Measurements from ENCODE around the gene CDKAL1.

The CDKAL1 gene

DNA sequence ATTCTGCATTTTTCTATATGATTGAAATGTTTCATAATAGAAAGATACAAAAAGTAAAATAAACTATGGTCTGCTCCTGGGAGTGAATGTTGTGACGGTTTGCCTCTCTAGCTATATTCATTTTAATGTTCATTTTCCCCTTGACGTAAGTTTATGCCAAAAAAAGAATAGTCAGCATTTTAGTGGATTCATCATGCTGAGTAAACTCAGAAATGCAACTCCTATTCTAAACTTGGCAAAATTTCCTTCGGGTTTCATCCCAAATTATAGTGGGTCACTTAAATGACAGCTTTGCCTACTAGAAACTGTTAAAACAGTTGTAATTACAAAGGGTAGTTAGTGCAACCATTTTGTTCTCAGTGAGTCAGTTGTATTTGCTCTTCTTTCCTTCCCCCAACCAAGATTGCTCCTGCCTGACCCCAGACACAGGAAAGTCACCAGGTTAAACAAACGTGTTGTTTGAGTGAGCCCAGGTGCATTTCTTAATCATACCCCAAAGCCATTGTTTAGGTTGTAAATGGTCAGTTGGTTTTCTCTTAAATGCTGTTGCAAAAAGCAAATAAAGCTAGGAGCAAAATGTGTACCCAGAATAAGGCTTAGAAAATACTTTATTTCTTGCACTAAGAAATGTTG lies 577.0 kb downstream of the CDKAL1 start:
- CTCF ChIA-PET, result no interaction called here
- DNase-seq (ENCODE audit: extremely low spot score), result no peak
- POLR2A ChIA-PET, result no interaction called here
- TF ChIP-seq LEF1 (IDR thresholded peaks at IDR 0.05; ENCODE audit: borderline replicate concordance) (no peak), FOXA1 (IDR thresholded peaks at IDR 0.05) (no peak), ZNF384 (IDR thresholded peaks at IDR 0.05) (no peak), FOXK2 (IDR thresholded peaks at IDR 0.05) (no peak), SP1 (IDR thresholded peaks at IDR 0.05) (no peak), TARDBP (IDR thresholded peaks at IDR 0.05) (no peak), SUZ12 (IDR thresholded peaks at IDR 0.05) (no peak), ARNT (IDR thresholded peaks at IDR 0.05) (no peak), CTBP1 (IDR thresholded peaks at IDR 0.05; ENCODE audit: borderline replicate concordance) (no peak), HDGF (IDR thresholded peaks at IDR 0.05; ENCODE audit: borderline replicate concordance) (no peak), L3MBTL2 (conservative IDR thresholded peaks at IDR 0.05) (no peak), ELF4 (IDR thresholded peaks at IDR 0.05) (no peak), FOXM1 (IDR thresholded peaks at IDR 0.05; ENCODE audit: borderline replicate concordance) (no peak), NFRKB (IDR thresholded peaks at IDR 0.05) (no peak), BHLHE40 (IDR thresholded peaks at IDR 0.05; ENCODE audit: borderline replicate concordance) (no peak)
- TF ChIP-seq, protein P1, sequence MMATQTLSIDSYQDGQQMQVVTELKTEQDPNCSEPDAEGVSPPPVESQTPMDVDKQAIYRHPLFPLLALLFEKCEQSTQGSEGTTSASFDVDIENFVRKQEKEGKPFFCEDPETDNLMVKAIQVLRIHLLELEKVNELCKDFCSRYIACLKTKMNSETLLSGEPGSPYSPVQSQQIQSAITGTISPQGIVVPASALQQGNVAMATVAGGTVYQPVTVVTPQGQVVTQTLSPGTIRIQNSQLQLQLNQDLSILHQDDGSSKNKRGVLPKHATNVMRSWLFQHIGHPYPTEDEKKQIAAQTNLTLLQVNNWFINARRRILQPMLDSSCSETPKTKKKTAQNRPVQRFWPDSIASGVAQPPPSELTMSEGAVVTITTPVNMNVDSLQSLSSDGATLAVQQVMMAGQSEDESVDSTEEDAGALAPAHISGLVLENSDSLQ (IDR thresholded peaks at IDR 0.05), result no peak

DNA sequence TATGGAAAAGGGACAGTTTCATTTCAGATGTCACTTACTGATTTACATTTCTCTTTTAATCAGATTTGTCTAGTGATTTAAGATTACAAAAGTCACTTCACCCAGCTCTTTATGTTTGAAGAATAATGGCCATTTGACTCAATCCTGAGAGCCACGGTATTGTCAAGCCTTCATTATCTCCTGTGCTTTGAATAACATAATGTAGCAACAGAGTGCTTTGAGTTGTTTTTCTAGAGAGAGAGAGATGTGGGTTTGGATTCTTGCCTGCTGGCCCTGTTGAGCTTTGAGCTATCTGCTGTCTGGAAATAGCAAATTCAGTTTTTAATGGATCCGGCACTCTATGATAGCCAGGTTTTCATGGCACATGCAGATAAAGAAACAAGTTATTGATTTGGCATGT lies 580.9 kb downstream of the CDKAL1 start:
- CTCF ChIA-PET, result no interaction called here

DNA sequence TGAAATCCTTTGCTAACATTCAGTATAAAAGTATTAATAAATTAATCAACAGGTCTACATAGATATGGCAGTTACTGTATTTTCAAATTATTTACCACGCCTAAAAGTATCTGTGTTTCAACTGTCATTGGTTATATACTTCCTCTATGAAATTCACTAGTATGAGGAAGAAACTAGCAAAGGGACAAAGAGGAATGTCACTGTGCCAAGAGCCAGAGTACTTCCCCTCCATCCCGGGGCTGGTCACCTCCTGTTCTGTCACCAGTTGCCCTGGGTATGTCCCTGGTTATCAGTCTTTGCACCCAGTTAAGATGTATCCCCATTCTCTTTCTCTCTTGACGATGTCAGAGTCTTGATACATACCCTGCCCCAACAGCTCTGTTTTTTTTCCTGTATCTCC lies 582.5 kb downstream of the CDKAL1 start:
- TF ChIP-seq, protein P1 (IDR thresholded peaks at IDR 0.05), result no peak
- TF ChIP-seq FOXM1 (IDR thresholded peaks at IDR 0.05; ENCODE audit: borderline replicate concordance), result no peak
- TF ChIP-seq FOXK2 (IDR thresholded peaks at IDR 0.05), result no peak
- no peak for DNase-seq (ENCODE audit: extremely low spot score)
- CTCF ChIA-PET, result no interaction called here
- POLR2A ChIA-PET, result no interaction called here

More for the DNA sequence above, 580.9 kb downstream of the CDKAL1 start:
- DNase-seq (ENCODE audit: extremely low spot score), result no peak
- no peak for TF ChIP-seq HDGF (IDR thresholded peaks at IDR 0.05; ENCODE audit: borderline replicate concordance)
- TF ChIP-seq FOXM1 (IDR thresholded peaks at IDR 0.05; ENCODE audit: borderline replicate concordance), result no peak
- no peak for TF ChIP-seq TARDBP (IDR thresholded peaks at IDR 0.05)
- no peak for TF ChIP-seq SUZ12 (IDR thresholded peaks at IDR 0.05)
- no peak for TF ChIP-seq FOXK2 (IDR thresholded peaks at IDR 0.05)
- no peak for TF ChIP-seq ARNT (IDR thresholded peaks at IDR 0.05)
- no peak for TF ChIP-seq BHLHE40 (IDR thresholded peaks at IDR 0.05; ENCODE audit: borderline replicate concordance)
- no peak for TF ChIP-seq LEF1 (IDR thresholded peaks at IDR 0.05; ENCODE audit: borderline replicate concordance)
- no peak for TF ChIP-seq ZNF384 (IDR thresholded peaks at IDR 0.05)
- TF ChIP-seq CTBP1 (IDR thresholded peaks at IDR 0.05; ENCODE audit: borderline replicate concordance), result no peak
- TF ChIP-seq NFRKB (IDR thresholded peaks at IDR 0.05), result no peak
- TF ChIP-seq SP1 (IDR thresholded peaks at IDR 0.05), result no peak
- POLR2A ChIA-PET, result no interaction called here

DNA sequence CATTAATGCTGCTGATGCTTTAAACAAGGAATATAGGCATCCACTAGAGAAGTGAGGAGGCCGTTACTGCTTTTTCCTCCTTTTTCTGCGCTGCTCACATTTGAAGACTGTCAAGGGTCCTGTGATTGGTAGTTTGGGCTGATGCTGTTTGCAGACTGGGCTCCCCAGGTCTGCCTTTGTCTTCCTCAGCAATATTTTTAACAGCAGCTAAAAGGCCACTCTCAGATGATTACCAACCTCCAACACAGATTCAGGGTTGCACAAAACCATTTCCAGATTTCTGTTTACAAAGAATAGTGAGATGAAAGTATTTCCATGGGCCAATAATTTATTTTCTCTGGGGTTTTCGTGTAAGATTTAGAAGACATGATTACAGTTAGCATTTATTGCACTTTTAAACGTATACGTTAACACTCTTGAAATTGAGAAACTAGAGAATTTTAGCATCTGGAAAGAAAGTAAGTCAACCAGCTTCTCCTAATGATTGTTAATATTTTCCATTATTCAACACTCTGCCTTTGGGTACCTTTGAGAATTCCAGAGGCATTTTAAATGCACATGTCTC lies 584.0 kb downstream of the CDKAL1 start:
- no peak for TF ChIP-seq L3MBTL2 (conservative IDR thresholded peaks at IDR 0.05)
- no peak for TF ChIP-seq FOXK2 (IDR thresholded peaks at IDR 0.05)
- TF ChIP-seq, protein P1 (IDR thresholded peaks at IDR 0.05), result no peak
- DNase-seq (ENCODE audit: extremely low spot score), result no peak
- ChIA-PET CTCF (no interaction called here), POLR2A (interaction anchor here (1.1 kb wide), 1 partner anchor 470 kb away, joined by 3 read pairs; no protein-coding TSS in a partner anchor)

DNA sequence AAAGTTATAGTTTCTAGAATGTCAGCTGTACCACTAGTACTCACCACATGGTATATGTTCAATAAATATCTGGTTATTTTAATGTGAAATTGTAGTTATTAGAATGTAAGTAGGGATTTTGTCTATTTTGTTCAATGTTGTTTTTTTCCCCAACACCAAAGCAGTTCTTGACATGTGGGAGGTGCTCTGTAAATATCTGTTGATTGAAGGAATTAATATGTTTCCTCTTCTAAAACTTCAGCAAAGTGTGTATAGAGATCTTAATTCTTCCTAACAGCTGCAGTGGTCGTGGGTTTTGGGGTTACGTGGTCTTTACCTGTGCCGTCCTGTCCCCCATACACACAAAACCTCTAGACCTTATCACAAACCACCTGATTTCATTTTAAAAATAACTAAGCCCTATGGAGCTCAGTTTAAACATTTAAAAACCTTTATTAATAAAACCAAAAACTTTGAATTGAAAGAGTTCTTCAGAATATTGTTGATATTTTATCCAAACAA lies 587.4 kb downstream of the CDKAL1 start:
- POLR2A ChIA-PET, result no interaction called here
- DNase-seq (ENCODE audit: extremely low spot score), result no peak
- TF ChIP-seq CTBP1 (IDR thresholded peaks at IDR 0.05; ENCODE audit: borderline replicate concordance) (no peak), ELF4 (IDR thresholded peaks at IDR 0.05) (no peak), SP1 (IDR thresholded peaks at IDR 0.05) (no peak), FOXK2 (IDR thresholded peaks at IDR 0.05) (no peak), ARNT (IDR thresholded peaks at IDR 0.05) (no peak), FOXA1 (IDR thresholded peaks at IDR 0.05) (no peak), LEF1 (IDR thresholded peaks at IDR 0.05; ENCODE audit: borderline replicate concordance) (no peak), ZNF384 (IDR thresholded peaks at IDR 0.05) (no peak), FOXM1 (IDR thresholded peaks at IDR 0.05; ENCODE audit: borderline replicate concordance) (no peak), SUZ12 (IDR thresholded peaks at IDR 0.05) (no peak), HDGF (IDR thresholded peaks at IDR 0.05; ENCODE audit: borderline replicate concordance) (no peak)
- TF ChIP-seq, protein P1 (IDR thresholded peaks at IDR 0.05), result no peak
- CTCF ChIA-PET, result no interaction called here
